K562 (cell line): ENCODE measurements around the gene WDR18. TPM values are rescaled to one million over a fixed set of nuclear protein-coding genes. Genes with fewer than 3 reads are reported as not detected.

ENCODE experiments used
- ARID2 ChIP-seq: fragments of 450-650 bp; IDR thresholded peaks from 2 replicates; pipeline ENCODE4 v1.6.1; 2017; ENCODE audit warnings: antibody characterized with exemption, mild to moderate bottlenecking
- BRF1 ChIP-seq: IDR thresholded peaks from 3 replicates; pipeline ENCODE4 v1.6.1; 2011; ENCODE audit warnings: borderline replicate concordance, mild to moderate bottlenecking; ENCODE audit not compliant: insufficient read length; ENCODE audit errors: extremely low read depth
- DLX4 ChIP-seq: fragments of 250-450 bp; sonication (Bioruptor Pico); IDR thresholded peaks from 2 replicates; pipeline ENCODE4 v1.6.1; 2021; ENCODE audit warnings: mild to moderate bottlenecking
- ELF1 ChIP-seq: fragments of 200-800 bp; sonication (Bioruptor generic); IDR thresholded peaks from 2 replicates; pipeline ENCODE4 v1.6.1; 2016; ENCODE audit warnings: missing genetic modification characterization, missing compliant biosample characterization
- HDAC2 ChIP-seq: fragments of 450-650 bp; IDR thresholded peaks from 2 replicates; pipeline ENCODE4 v1.6.1; 2016; ENCODE audit warnings: mild to moderate bottlenecking
- ILK ChIP-seq: fragments of 450-650 bp; IDR thresholded peaks from 2 replicates; pipeline ENCODE4 v1.6.1; 2016; ENCODE audit warnings: missing genetic modification characterization, low read depth, mild to moderate bottlenecking, missing compliant biosample characterization, moderate library complexity, borderline replicate concordance
- KLF10 ChIP-seq: fragments of 250-450 bp; sonication (Bioruptor Pico); IDR thresholded peaks from 2 replicates; pipeline ENCODE4 v1.6.1; 2021; ENCODE audit warnings: matching md5 sums
- KLF6 ChIP-seq: fragments of 250-450 bp; sonication (Bioruptor Pico); IDR thresholded peaks from 2 replicates; pipeline ENCODE4 v1.4.0; 2020; ENCODE audit warnings: mild to moderate bottlenecking, moderate library complexity, borderline replicate concordance
- SRSF7 ChIP-seq: fragments of 200-400 bp; formaldehyde crosslinking; optimal IDR thresholded peaks from 2 replicates; pipeline ENCODE3; 2017; ENCODE audit warnings: mild to moderate bottlenecking, low read depth, low read length
- TEAD4 ChIP-seq, 2 experiments: sonication (generic) in 1 of 2; formaldehyde crosslinking in 1 of 2; IDR thresholded peaks; 2 replicates each; pipeline versions ENCODE4 v1.6.1 to v1.8.0; 2012 to 2022; ENCODE audit warnings: borderline replicate concordance in 1 of 2, inconsistent platforms in 1 of 2, low read length in 1 of 2, mild to moderate bottlenecking in 1 of 2, missing genetic modification reagents in 1 of 2
- THAP7 ChIP-seq: fragments of 250-450 bp; sonication (Bioruptor Pico); IDR thresholded peaks from 2 replicates; pipeline ENCODE4 v1.5.0; 2021
- ZBTB9 ChIP-seq: fragments of 450-650 bp; formaldehyde crosslinking; IDR thresholded peaks from 2 replicates; pipeline ENCODE4 v1.4.0; 2020; ENCODE audit warnings: mild to moderate bottlenecking, moderate library complexity
- ZFP36 ChIP-seq: fragments of 150-350 bp; IDR thresholded peaks from 2 replicates; pipeline ENCODE4 v1.6.1; 2018; ENCODE audit warnings: low read length, low read depth; ENCODE audit not compliant: partially characterized antibody
- ZKSCAN8 ChIP-seq: fragments of 200-800 bp; sonication (Bioruptor generic); IDR thresholded peaks from 2 replicates; pipeline ENCODE4 v1.6.1; 2016; ENCODE audit warnings: missing genetic modification characterization, missing compliant biosample characterization
- ZNF184 ChIP-seq: sonication (generic); formaldehyde crosslinking; IDR thresholded peaks from 2 replicates; pipeline ENCODE4 v1.5.0; 2020; ENCODE audit warnings: missing genetic modification reagents
- ZNF609 ChIP-seq: sonication (generic); formaldehyde crosslinking; IDR thresholded peaks from 2 replicates; pipeline ENCODE4 v1.8.1; 2023; ENCODE audit warnings: missing genetic modification reagents, mild to moderate bottlenecking, borderline replicate concordance
- ZNF740 ChIP-seq, 3 experiments: fragments of 200-800 bp in 1 of 3; sonication (Bioruptor generic) in 1 of 3; sonication (generic) in 1 of 3; formaldehyde crosslinking in 1 of 3; IDR thresholded peaks; 2 replicates each; pipeline versions ENCODE4 v1.6.1 to v1.8.0; 2016 to 2022; ENCODE audit warnings: mild to moderate bottlenecking in 2 of 3, missing compliant biosample characterization in 2 of 3, missing genetic modification characterization in 2 of 3, missing genetic modification reagents in 1 of 3
- polyA plus RNA-seq, 8 experiments: library from polyadenylated mRNA; depleted of rRNA in 4 of 8; stranded (reverse) in 5 of 8; unstranded in 3 of 8; fragments of >200 nt; fragmentation: Nextera tagmentation in 2 of 8; fragmentation: Illumina TruSeq in 1 of 8; extraction: Ambion mirVana in 2 of 8; extraction: Trizol in 1 of 8; gene quantifications; 2 replicates each; pipeline versions ENCODE4 v1.2.1 to v1.2.3, GENCODE V29; 2011 to 2014; ENCODE audit warnings: inconsistent platforms in 1 of 8, missing spikeins in 1 of 8
- total RNA-seq, 7 experiments: library from RNA; depleted of rRNA in 6 of 7; stranded (reverse); fragments of >200 nt in 6 of 7; fragmentation: Illumina TruSeq in 2 of 7; extraction: Trizol in 2 of 7; gene quantifications; 2 replicates each; pipeline versions ENCODE4 v1.2.1 to v1.2.3, GENCODE V29; 2011 to 2021; ENCODE audit warnings: low replicate concordance in 1 of 7

Gene WDR18
- total and polyA plus RNA-seq, 9 of the 15 experiments (the other 6 are each of a cell fraction or from before 2014, with no cell fraction given), result 0.65 to 181 (median 30.1) TPM

GRCh38 chr19:996051-996838 lies 12.1 kb downstream of the WDR18 start (continued):
- TF ChIP-seq ZNF609 (CRISPR knock-in tag) (no peak), THAP7 (no peak), ILK (tag) (no peak), HDAC2 (no peak), BRF1 (no peak), ELF1 (no peak), ZBTB9 (CRISPR knock-in tag) (no peak), KLF10 (CRISPR knock-in tag) (no peak), ARID2 (no peak), ZNF740 (CRISPR knock-in tag; IDR thresholded peaks at IDR 0.05) (no peak), ZNF740 (tag; IDR thresholded peaks at IDR 0.05) (no peak), DLX4 (CRISPR knock-in tag) (no peak), KLF6 (CRISPR knock-in tag) (no peak), ZNF184 (CRISPR knock-in tag) (no peak), ZKSCAN8 (CRISPR knock-in tag) (no peak), ZFP36 (no peak), TEAD4 (IDR thresholded peaks at IDR 0.05; ENCODE audit: low read length) (no peak), TEAD4 (CRISPR knock-in tag; IDR thresholded peaks at IDR 0.05; ENCODE audit: borderline replicate concordance) (no peak), SRSF7 (no peak)
